WTC11 (cell line): Measurements from ENCODE around the gene XRN1. TPM values are rescaled to one million over a fixed set of nuclear protein-coding genes. Genes with fewer than 3 reads are reported as not detected.

Experiments used
- ATAC-seq: fragments of 200-7000 bp; cut with Tn5 transposase; 2 replicates; pipeline ENCODE4 v1.10.0; 2021; ENCODE audit warnings: mild to moderate bottlenecking, moderate library complexity
- CTCF ChIA-PET: fragments of 300-600 bp; sonication (Branson Sonifier 250); formaldehyde crosslinking; loops from one replicate; lab custom pipeline; 2021; ENCODE audit warnings: antibody characterized with exemption; lab: Charles Lee
- POLR2A ChIA-PET: fragments of 350-600 bp; sonication (Branson Sonifier 250); formaldehyde crosslinking; loops from one replicate; lab custom pipeline; 2021; ENCODE audit warnings: antibody characterized with exemption; lab: Charles Lee
- DNase-seq: peaks from one replicate; pipeline ENCODE4 v3.0.0; 2021; ENCODE audit warnings: low spot score
- H3K27ac Mint-ChIP-seq: 2 replicates; pipeline ENCODE4 v1.8.0; 2021; ENCODE audit warnings: mixed read lengths
- H3K27me3 Mint-ChIP-seq: 2 replicates; pipeline ENCODE4 v1.8.0; 2021; ENCODE audit warnings: low read depth, mild to moderate bottlenecking, moderate library complexity, mixed read lengths
- H3K36me3 Mint-ChIP-seq: 2 replicates; pipeline ENCODE4 v1.8.0; 2021; ENCODE audit warnings: mixed read lengths
- H3K4me1 Mint-ChIP-seq: 2 replicates; pipeline ENCODE4 v1.8.0; 2022; ENCODE audit warnings: mixed read lengths
- H3K4me3 Mint-ChIP-seq: 2 replicates; pipeline ENCODE4 v1.8.0; 2021; ENCODE audit warnings: mild to moderate bottlenecking, moderate library complexity, mixed read lengths
- H3K9me3 Mint-ChIP-seq: 2 replicates; pipeline ENCODE4 v1.8.0; 2021; ENCODE audit warnings: mixed read lengths
- AR ChIP-seq: fragments of 250-450 bp; sonication (Bioruptor Pico); IDR thresholded peaks from 2 replicates; pipeline ENCODE4 v1.9.0; 2021; ENCODE audit warnings: mild to moderate bottlenecking
- ATF6 ChIP-seq: sonication (generic); formaldehyde crosslinking; IDR thresholded peaks from 2 replicates; pipeline ENCODE4 v1.8.1; 2023; ENCODE audit warnings: mild to moderate bottlenecking, missing genetic modification reagents
- E2F5 ChIP-seq: sonication (generic); formaldehyde crosslinking; IDR thresholded peaks from 2 replicates; pipeline ENCODE4 v1.8.1; 2022; ENCODE audit warnings: mild to moderate bottlenecking, moderate library complexity, missing genetic modification reagents
- FOXP1 ChIP-seq: sonication (generic); formaldehyde crosslinking; IDR thresholded peaks from 2 replicates; pipeline ENCODE4 v1.8.0; 2022; ENCODE audit warnings: missing genetic modification reagents, mild to moderate bottlenecking, moderate library complexity, borderline replicate concordance
- GRHL2 ChIP-seq: fragments of 250-450 bp; sonication (Bioruptor Pico); IDR thresholded peaks from 2 replicates; pipeline ENCODE4 v1.8.0; 2022; ENCODE audit warnings: mild to moderate bottlenecking, moderate library complexity; ENCODE audit not compliant: insufficient replicate concordance, severe bottlenecking
- IRF1 ChIP-seq: sonication (generic); formaldehyde crosslinking; IDR thresholded peaks from 2 replicates; pipeline ENCODE4 v1.8.0; 2023; ENCODE audit warnings: missing genetic modification reagents
- NFYB ChIP-seq: sonication (generic); formaldehyde crosslinking; conservative IDR thresholded peaks from 2 replicates; pipeline ENCODE4 v1.8.0; 2022; ENCODE audit warnings: low read depth, missing genetic modification reagents
- NR2C2 ChIP-seq: sonication (generic); formaldehyde crosslinking; IDR thresholded peaks from 2 replicates; pipeline ENCODE4 v1.8.0; 2022; ENCODE audit warnings: mild to moderate bottlenecking, missing genetic modification reagents
- OVOL2 ChIP-seq: fragments of 250-450 bp; sonication (Bioruptor Pico); IDR thresholded peaks from 2 replicates; pipeline ENCODE4 v1.9.0; 2021; ENCODE audit warnings: mild to moderate bottlenecking, borderline replicate concordance
- USF1 ChIP-seq: sonication (generic); formaldehyde crosslinking; IDR thresholded peaks from 2 replicates; pipeline ENCODE4 v1.8.0; 2022; ENCODE audit warnings: mild to moderate bottlenecking, missing genetic modification reagents
- ZMAT4 ChIP-seq: fragments of 250-450 bp; sonication (Bioruptor Pico); IDR thresholded peaks from 2 replicates; pipeline ENCODE4 v1.9.0; 2021; ENCODE audit warnings: mild to moderate bottlenecking
- ZNF121 ChIP-seq: sonication (generic); formaldehyde crosslinking; IDR thresholded peaks from 2 replicates; pipeline ENCODE4 v1.8.0; 2023; ENCODE audit warnings: missing genetic modification reagents
- ZNF317 ChIP-seq: sonication (generic); formaldehyde crosslinking; IDR thresholded peaks from 2 replicates; pipeline ENCODE4 v1.8.1; 2023; ENCODE audit warnings: low read depth, mild to moderate bottlenecking, moderate library complexity, missing genetic modification reagents, borderline replicate concordance
- total RNA-seq: library from RNA; stranded (reverse); gene quantifications from 3 replicates; pipeline ENCODE4 v1.2.3, GENCODE V29; 2021

XRN1 gene
- total RNA-seq, 1 experiment from 2014 or later, result 19.2 TPM

GRCh38 chr3:142278451-142278850, 169.4 kb downstream of the XRN1 start:
- ATAC-seq, result no peak
- CTCF ChIA-PET, result no interaction called here
- H3K36me3 Mint-ChIP-seq, result peaks cover 12% of the 10 kb centered on the region

More at GRCh38 chr3:142278451-142278850, 169.4 kb downstream of the XRN1 start:
- Mint-ChIP-seq H3K27me3 (peaks cover 15% of the 10 kb centered on the region), H3K27ac (no peak overlapping the region), H3K4me3 (no peak overlapping the region), H3K4me1 (no peaks in the 10 kb centered on the region), H3K9me3 (peaks cover 18% of the 10 kb centered on the region)
- TF ChIP-seq FOXP1 (no peak), ZMAT4 (no peak), ZNF317 (CRISPR knock-in tag) (no peak), AR (no peak), ZNF121 (CRISPR knock-in tag) (no peak), IRF1 (CRISPR knock-in tag) (no peak), ATF6 (CRISPR knock-in tag) (no peak), USF1 (no peak), NFYB (CRISPR knock-in tag) (no peak), GRHL2 (CRISPR knock-in tag) (no peak), E2F5 (CRISPR knock-in tag) (no peak), NR2C2 (CRISPR knock-in tag) (no peak), OVOL2 (CRISPR knock-in tag) (no peak)
- POLR2A ChIA-PET, result no interaction called here
- no peak for DNase-seq
